ACC112 (cell line): ENCODE data around the gene SRPK2.
A peak's percentile ranks its signal among the peaks of the same experiment; 100 is the strongest.

Source experiments
- H2AFZ ChIP-seq: fragments of 200-600 bp; sonication (generic); one replicate; pipeline ENCODE4 v1.6.0; 2017; ENCODE audit warnings: antibody characterized with exemption, low read length; ENCODE audit not compliant: unreplicated experiment
- H3K27ac ChIP-seq: fragments of 200-600 bp; sonication (generic); 2 replicates; pipeline ENCODE4 v1.5.1; 2014; ENCODE audit warnings: low read depth, mild to moderate bottlenecking, antibody characterized with exemption, low read length, moderate library complexity
- H3K27me3 ChIP-seq: fragments of 200-600 bp; sonication (generic); 2 replicates; pipeline ENCODE4 v1.6.1; 2014; ENCODE audit warnings: mild to moderate bottlenecking, antibody characterized with exemption, low read length, moderate library complexity, mixed read lengths; ENCODE audit not compliant: insufficient read depth
- H3K36me3 ChIP-seq: fragments of 200-600 bp; sonication (generic); 2 replicates; pipeline ENCODE4 v1.6.1; 2016; ENCODE audit warnings: mild to moderate bottlenecking, antibody characterized with exemption, low read length, moderate library complexity, mixed read lengths; ENCODE audit not compliant: insufficient read depth
- H3K4me1 ChIP-seq: fragments of 200-600 bp; sonication (generic); one replicate; pipeline ENCODE4 v1.6.1; 2016; ENCODE audit warnings: low read length, mixed read lengths; ENCODE audit not compliant: insufficient read depth, unreplicated experiment, control insufficient read depth
- H3K4me3 ChIP-seq: fragments of 200-600 bp; sonication (generic); 2 replicates; pipeline ENCODE4 v1.5.1; 2014; ENCODE audit warnings: mild to moderate bottlenecking, low read depth, low read length
- H3K79me2 ChIP-seq: fragments of 200-600 bp; sonication (generic); one replicate; pipeline ENCODE4 v1.6.0; 2016; ENCODE audit warnings: low read length; ENCODE audit not compliant: control insufficient read depth, unreplicated experiment, insufficient read depth

The SRPK2 gene

GRCh38 chr7:105403128-105403527, 14.4 kb upstream of the SRPK2 start:
- Histone ChIP-seq H2AFZ (no peak overlapping the region), H3K27ac (no peak overlapping the region), H3K79me2 (no peaks in the 10 kb centered on the region), H3K27me3 (no peaks in the 10 kb centered on the region), H3K4me3 (no peak overlapping the region), H3K36me3 (no peaks in the 10 kb centered on the region), H3K4me1 (peaks cover 19% of the 10 kb centered on the region)

DNA sequence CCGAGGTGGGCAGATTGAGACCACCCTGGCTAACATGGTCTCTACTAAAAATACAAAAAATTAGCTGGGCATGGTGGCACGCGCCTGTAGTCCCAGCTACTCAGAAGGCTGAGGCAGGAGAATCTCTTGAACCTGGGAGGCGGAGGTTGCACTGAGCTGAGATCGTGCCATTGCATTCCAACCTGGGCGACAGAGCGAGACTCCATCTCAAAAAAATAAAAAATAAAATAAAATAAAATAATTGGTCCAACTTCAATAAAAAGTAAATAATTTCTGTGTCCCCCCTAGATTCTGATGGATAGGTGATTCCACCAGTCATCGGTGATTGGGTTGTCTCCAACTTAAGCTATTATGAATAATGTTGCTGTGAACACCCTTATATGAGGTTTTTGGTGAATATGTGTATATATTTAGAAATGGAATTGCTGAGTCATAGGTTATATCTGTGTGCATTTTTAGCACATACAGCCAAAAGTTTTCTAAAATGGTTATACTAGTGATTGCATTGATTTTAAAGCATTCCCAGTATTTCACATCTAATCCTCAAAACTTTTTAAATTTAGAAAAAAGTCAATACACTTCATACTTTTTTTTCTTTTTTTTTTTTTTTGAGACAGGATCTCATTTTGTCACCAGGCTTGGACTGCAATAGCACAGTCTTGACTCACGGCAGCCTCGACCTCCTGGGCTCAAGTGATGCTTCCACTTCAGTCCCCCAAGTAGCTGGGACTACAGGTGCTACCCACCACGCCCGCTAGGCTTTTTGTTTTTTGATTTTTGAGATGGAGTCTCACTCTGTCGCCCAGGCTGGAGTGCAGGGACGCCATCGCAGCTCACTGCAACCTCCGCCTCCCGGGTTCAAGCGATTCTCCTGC, 13.7 kb upstream of the SRPK2 start:
- Histone ChIP-seq H3K27ac (peak overlapping the region; percentile 46; the same call in 1 of the 2 replicates), H2AFZ (no peak overlapping the region), H3K27me3 (no peaks in the 10 kb centered on the region)

GRCh38 chr7:105399043-105399725, 10.5 kb upstream of the SRPK2 start:
- H2AFZ ChIP-seq: no peak overlapping the region
- no peak overlapping the region for H3K4me3 ChIP-seq
- H3K4me1 ChIP-seq: peaks cover 19% of the 10 kb centered on the region
- H3K79me2 ChIP-seq: no peaks in the 10 kb centered on the region
- H3K36me3 ChIP-seq: no peaks in the 10 kb centered on the region
- no peaks in the 10 kb centered on the region for H3K27me3 ChIP-seq
- H3K27ac ChIP-seq: no peak overlapping the region

More for the DNA sequence above, 13.7 kb upstream of the SRPK2 start:
- Histone ChIP-seq H3K36me3 (no peaks in the 10 kb centered on the region), H3K79me2 (no peaks in the 10 kb centered on the region), H3K4me1 (peaks cover 19% of the 10 kb centered on the region), H3K4me3 (no peak overlapping the region)

DNA sequence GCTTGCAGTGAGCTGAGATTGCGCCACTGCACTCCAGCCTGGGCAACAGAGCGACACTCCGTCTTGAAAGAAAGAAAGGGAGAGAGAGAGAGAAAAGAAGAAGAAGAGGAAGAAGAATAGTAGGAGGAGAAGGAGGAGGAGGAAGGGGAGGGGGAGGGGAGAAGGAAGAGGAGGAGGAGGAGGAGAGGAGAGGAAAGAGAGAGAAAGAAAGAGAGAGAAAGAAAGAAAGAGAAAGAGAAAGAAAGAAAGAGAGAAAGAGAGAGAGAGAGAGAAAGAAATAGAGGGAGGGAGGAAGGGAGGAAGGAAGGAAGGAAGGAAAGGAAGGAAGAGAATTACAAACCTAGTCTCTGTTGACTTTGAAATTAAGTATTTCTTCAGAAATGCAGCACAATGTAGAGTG, 7.8 kb upstream of the SRPK2 start:
- no peak overlapping the region for H2AFZ ChIP-seq
- no peak overlapping the region for H3K4me3 ChIP-seq
- H3K27ac ChIP-seq: no peak overlapping the region
- no peaks in the 10 kb centered on the region for H3K79me2 ChIP-seq
- H3K27me3 ChIP-seq: no peaks in the 10 kb centered on the region
- H3K4me1 ChIP-seq: peaks cover 13% of the 10 kb centered on the region
- no peaks in the 10 kb centered on the region for H3K36me3 ChIP-seq

DNA sequence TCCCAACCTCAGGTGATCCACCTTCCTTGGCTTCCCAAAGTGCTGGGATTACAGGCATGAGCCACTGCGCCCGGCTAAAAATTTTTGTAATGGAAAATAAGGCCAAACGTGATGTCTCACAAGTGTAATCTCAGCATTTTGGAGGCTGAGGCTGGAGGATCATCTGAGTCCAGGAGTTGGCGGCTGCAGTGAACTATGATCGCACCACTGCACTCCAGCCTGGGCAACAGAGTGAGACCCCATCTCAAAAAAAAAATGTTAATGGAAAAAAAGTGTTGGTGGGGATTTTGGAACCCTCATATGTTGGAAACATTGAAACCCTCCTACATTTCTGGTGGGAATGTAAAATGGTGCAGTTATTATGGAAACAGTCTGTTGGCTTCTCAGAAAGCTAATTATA, 2.7 kb upstream of the SRPK2 start:
- Histone ChIP-seq H3K27ac (no peak overlapping the region), H3K27me3 (no peaks in the 10 kb centered on the region), H2AFZ (no peak overlapping the region), H3K36me3 (no peaks in the 10 kb centered on the region), H3K4me1 (peaks cover 7% of the 10 kb centered on the region), H3K4me3 (no peak overlapping the region), H3K79me2 (peaks cover 18% of the 10 kb centered on the region)

- Histone ChIP-seq H2AFZ (no peak overlapping the region), H3K27me3 (no peaks in the 10 kb centered on the region), H3K4me3 (no peak overlapping the region), H3K79me2 (peaks cover 28% of the 10 kb centered on the region), H3K36me3 (no peaks in the 10 kb centered on the region), H3K4me1 (peaks cover 7% of the 10 kb centered on the region), H3K27ac (no peak overlapping the region)
These were observed 1.2 kb upstream of the SRPK2 start for GRCh38 chr7:105389889-105390288.

DNA sequence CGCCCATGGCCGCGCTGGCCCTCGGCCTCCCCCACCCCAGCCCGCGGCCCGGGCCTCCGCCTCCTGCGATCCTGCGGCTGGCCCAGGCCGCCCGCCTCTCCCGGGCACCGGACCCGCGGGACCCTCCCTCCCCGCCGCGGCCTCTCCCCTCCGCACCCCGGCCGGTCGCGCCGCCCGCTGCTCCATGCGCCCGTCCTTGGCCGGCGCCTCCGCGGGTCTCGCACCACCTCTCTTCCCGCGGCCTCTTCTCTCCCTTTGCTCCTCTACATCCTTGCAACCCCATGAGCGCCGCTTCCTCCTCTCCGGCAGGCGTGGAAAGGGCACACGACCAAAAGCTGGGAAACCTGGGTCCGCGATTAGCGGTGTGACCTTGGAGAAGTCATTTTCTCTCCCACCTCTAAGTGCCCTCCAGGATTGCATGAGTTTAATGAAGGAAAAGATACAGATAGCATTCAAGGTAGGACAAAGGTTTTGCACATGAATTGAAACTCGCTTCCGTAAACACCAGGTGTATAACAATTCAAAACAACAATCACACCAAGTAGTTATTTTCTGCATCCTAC, 448 bp upstream of the SRPK2 start:
- H3K4me3 ChIP-seq: peak overlapping the region; percentile 100
- H3K36me3 ChIP-seq: no peaks in the 10 kb centered on the region
- peaks cover 7% of the 10 kb centered on the region for H3K4me1 ChIP-seq
- no peaks in the 10 kb centered on the region for H3K27me3 ChIP-seq
- H3K79me2 ChIP-seq: peaks cover 35% of the 10 kb centered on the region
- peak overlapping the region; percentile 93 for H2AFZ ChIP-seq
- H3K27ac ChIP-seq: no peak overlapping the region

- Histone ChIP-seq H3K27ac (no peak overlapping the region), H3K36me3 (no peaks in the 10 kb centered on the region), H3K79me2 (peaks cover 41% of the 10 kb centered on the region)
These were observed 989 bp downstream of the SRPK2 start for GRCh38 chr7:105387508-105388355.

GRCh38 chr7:105377903-105378302, 10.8 kb downstream of the SRPK2 start:
- Histone ChIP-seq H3K27me3 (no peaks in the 10 kb centered on the region), H3K4me3 (no peak overlapping the region), H3K4me1 (no peaks in the 10 kb centered on the region), H2AFZ (no peak overlapping the region), H3K36me3 (no peaks in the 10 kb centered on the region), H3K79me2 (peaks cover 74% of the 10 kb centered on the region), H3K27ac (no peak overlapping the region)

More at GRCh38 chr7:105387508-105388355, 989 bp downstream of the SRPK2 start:
- no peaks in the 10 kb centered on the region for H3K27me3 ChIP-seq
- H3K4me1 ChIP-seq: peaks cover 7% of the 10 kb centered on the region
- peak overlapping the region; percentile 73 for H2AFZ ChIP-seq
- peak overlapping the region; percentile 100 for H3K4me3 ChIP-seq

DNA sequence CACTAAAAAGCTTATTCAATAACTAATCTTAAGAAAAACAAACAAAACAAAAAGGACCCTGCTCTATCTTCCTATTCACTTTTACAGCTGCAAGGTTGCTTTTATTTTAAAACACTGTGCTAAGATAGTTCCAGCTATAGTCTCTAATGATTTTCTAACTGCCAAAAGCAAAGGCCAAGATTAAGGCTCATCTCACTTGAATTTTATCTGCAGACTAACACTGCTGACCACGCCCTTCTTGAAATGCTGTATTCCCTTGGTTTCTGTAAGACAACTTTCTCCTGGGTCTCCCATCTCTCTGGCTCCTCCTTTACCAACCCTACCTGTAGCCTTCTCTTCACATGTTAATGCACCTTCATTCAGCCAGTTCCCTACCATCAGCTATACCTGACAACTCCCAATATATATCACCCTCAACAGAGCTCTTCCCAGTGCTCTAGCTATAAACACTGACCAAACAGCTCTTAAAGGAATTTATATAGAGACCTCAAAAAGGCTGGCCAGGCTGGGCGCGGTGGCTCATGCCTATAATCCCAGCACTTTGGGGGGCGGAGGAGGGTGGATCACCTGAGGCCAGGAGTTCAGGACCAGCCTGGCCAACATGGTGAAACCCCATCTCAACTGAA, 11.7 kb downstream of the SRPK2 start:
- Histone ChIP-seq H3K79me2 (peaks cover 72% of the 10 kb centered on the region), H3K36me3 (no peaks in the 10 kb centered on the region)

More for the DNA sequence above, 11.7 kb downstream of the SRPK2 start:
- no peak overlapping the region for H2AFZ ChIP-seq
- no peaks in the 10 kb centered on the region for H3K27me3 ChIP-seq
- H3K4me3 ChIP-seq: no peak overlapping the region
- H3K27ac ChIP-seq: no peak overlapping the region
- no peaks in the 10 kb centered on the region for H3K4me1 ChIP-seq
